Kidney epithelial cell (primary cell): ENCODE measurements around the gene OR5B12. TPM values are rescaled to one million over a fixed set of nuclear protein-coding genes. Genes with fewer than 3 reads are reported as not detected.

Source experiments
- DNase-seq: peaks from one replicate; pipeline ENCODE4 v3.0.0-alpha.2; 2010; ENCODE audit warnings: low read depth
- H3K27me3 ChIP-seq: 2 replicates; pipeline ENCODE4 v1.6.0; 2011; ENCODE audit warnings: low read length; ENCODE audit not compliant: control insufficient read depth, insufficient read depth
- H3K36me3 ChIP-seq: 2 replicates; pipeline ENCODE4 v1.5.1; 2011; ENCODE audit warnings: low read length; ENCODE audit not compliant: control insufficient read depth, insufficient read depth
- H3K4me3 ChIP-seq: 2 replicates; pipeline ENCODE4 v1.5.1; 2011; ENCODE audit warnings: low read depth, mild to moderate bottlenecking, control low read depth, low read length
- total RNA-seq: library from RNA; depleted of rRNA; stranded (reverse); fragments of >200 nt; gene quantifications from 2 replicates; pipeline ENCODE4 v1.2.3, GENCODE V29; 2015
- TF ChIP-seq, protein P1 (sequence below): IDR thresholded peaks from 2 replicates; pipeline ENCODE4 v1.5.1; 2011; ENCODE audit warnings: mild to moderate bottlenecking, moderate library complexity, low read length, control low read depth, inconsistent platforms; ENCODE audit not compliant: insufficient read depth, poor library complexity, severe bottlenecking

OR5B12 gene
- total RNA-seq, 1 donor from 2014 or later, result not detected

- peak; percentile 19 for DNase-seq
- Histone ChIP-seq H3K4me3 (no peak overlapping the region), H3K27me3 (no peaks in the 10 kb centered on the region), H3K36me3 (no peaks in the 10 kb centered on the region)
- TF ChIP-seq, protein P1, sequence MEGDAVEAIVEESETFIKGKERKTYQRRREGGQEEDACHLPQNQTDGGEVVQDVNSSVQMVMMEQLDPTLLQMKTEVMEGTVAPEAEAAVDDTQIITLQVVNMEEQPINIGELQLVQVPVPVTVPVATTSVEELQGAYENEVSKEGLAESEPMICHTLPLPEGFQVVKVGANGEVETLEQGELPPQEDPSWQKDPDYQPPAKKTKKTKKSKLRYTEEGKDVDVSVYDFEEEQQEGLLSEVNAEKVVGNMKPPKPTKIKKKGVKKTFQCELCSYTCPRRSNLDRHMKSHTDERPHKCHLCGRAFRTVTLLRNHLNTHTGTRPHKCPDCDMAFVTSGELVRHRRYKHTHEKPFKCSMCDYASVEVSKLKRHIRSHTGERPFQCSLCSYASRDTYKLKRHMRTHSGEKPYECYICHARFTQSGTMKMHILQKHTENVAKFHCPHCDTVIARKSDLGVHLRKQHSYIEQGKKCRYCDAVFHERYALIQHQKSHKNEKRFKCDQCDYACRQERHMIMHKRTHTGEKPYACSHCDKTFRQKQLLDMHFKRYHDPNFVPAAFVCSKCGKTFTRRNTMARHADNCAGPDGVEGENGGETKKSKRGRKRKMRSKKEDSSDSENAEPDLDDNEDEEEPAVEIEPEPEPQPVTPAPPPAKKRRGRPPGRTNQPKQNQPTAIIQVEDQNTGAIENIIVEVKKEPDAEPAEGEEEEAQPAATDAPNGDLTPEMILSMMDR, result no peak
Observed at GRCh38 chr11:58394195-58394594, 47.8 kb downstream of the OR5B12 start.

DNA sequence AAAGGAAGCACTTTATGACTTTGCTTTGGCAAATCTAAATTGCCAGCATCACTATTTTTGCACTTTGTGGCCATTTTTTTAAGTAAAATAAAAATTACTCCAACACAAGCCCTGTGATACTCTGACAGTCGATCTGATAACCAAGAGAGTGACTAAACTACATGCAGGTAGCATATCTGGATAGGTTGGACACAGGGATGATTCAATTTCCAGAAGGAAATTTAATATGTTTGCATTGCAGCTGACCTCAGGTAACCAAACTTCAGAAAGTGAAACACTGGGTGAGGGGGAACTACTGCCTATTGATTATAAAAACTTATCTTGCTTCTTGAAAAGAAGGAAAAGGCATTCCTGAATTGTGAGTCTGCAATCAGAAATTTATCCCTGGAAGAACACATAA is 49.3 kb downstream of the OR5B12 start:
- Histone ChIP-seq H3K4me3 (no peak overlapping the region), H3K27me3 (no peaks in the 10 kb centered on the region)
- TF ChIP-seq, protein P1, result no peak

GRCh38 chr11:58391879-58392278 is 50.2 kb downstream of the OR5B12 start:
- H3K4me3 ChIP-seq, result no peak overlapping the region
- no peaks in the 10 kb centered on the region for H3K27me3 ChIP-seq
- TF ChIP-seq, protein P1, result no peak
- H3K36me3 ChIP-seq, result no peaks in the 10 kb centered on the region
- DNase-seq, result no peak

More for the DNA sequence above, 49.3 kb downstream of the OR5B12 start:
- DNase-seq, result no peak
- H3K36me3 ChIP-seq, result no peaks in the 10 kb centered on the region

- no peak overlapping the region for H3K4me3 ChIP-seq
- H3K36me3 ChIP-seq, result no peaks in the 10 kb centered on the region
- DNase-seq, result no peak
- TF ChIP-seq, protein P1, result no peak
- no peaks in the 10 kb centered on the region for H3K27me3 ChIP-seq
Observed at GRCh38 chr11:58390551-58391063, 51.4 kb downstream of the OR5B12 start.

Other genes starting within 250 kb of the OR5B12 start
- not detected in 2 replicates for gene OR1S2, start 238.1 kb downstream of the OR5B12 start, total RNA-seq
- gene OR1S1, start 229.5 kb downstream of the OR5B12 start, total RNA-seq, result not detected in 2 replicates
- not detected in 2 replicates for gene OR10Q1, start 213.3 kb downstream of the OR5B12 start, total RNA-seq
- not detected in 2 replicates for gene OR10W1, start 174.0 kb downstream of the OR5B12 start, total RNA-seq
- gene OR5B17, start 83.2 kb downstream of the OR5B12 start, total RNA-seq, result not detected in 2 replicates
- not detected in 2 replicates for gene OR5B3, start 35.4 kb downstream of the OR5B12 start, total RNA-seq
- not detected in 2 replicates for gene OR5B2, start 14.1 kb downstream of the OR5B12 start, total RNA-seq
- gene OR5B21, start 65.9 kb upstream of the OR5B12 start, total RNA-seq, result not detected in 2 replicates
- 5.8 and 5.9 TPM in 2 replicates for gene LPXN, start 133.6 kb upstream of the OR5B12 start, total RNA-seq
- gene ZFP91, start 136.8 kb upstream of the OR5B12 start, total RNA-seq, result 37.1 and 38.6 TPM in 2 replicates
- gene CNTF, start 180.4 kb upstream of the OR5B12 start, total RNA-seq, result 0.96 and 1.1 TPM in 2 replicates